Type B pancreatic cell (in vitro differentiated cells): ENCODE measurements around the gene GNG8. TPM values are rescaled to one million over a fixed set of nuclear protein-coding genes. Genes with fewer than 3 reads are reported as not detected.

Source experiments
- DNase-seq: peaks from one replicate; pipeline ENCODE4 v3.0.0; 2021; ENCODE audit warnings: mixed read lengths; ENCODE audit not compliant: unreplicated experiment; ENCODE audit errors: extremely low spot score
- H3K27ac Mint-ChIP-seq: 2 replicates; pipeline ENCODE4 v1.8.0; 2021; ENCODE audit warnings: mild to moderate bottlenecking, mixed read lengths
- H3K27me3 Mint-ChIP-seq: 2 replicates; pipeline ENCODE4 v1.8.0; 2021; ENCODE audit warnings: mixed read lengths
- H3K36me3 Mint-ChIP-seq: 2 replicates; pipeline ENCODE4 v1.8.0; 2021; ENCODE audit warnings: mixed read lengths
- H3K4me1 Mint-ChIP-seq: one replicate; pipeline ENCODE4 v1.8.0; 2021; ENCODE audit warnings: mixed read lengths; ENCODE audit not compliant: unreplicated experiment
- H3K4me3 Mint-ChIP-seq: 2 replicates; pipeline ENCODE4 v1.8.0; 2021; ENCODE audit warnings: mild to moderate bottlenecking, mixed read lengths
- H3K9me3 Mint-ChIP-seq: 2 replicates; pipeline ENCODE4 v1.8.0; 2021; ENCODE audit warnings: mixed read lengths
- total RNA-seq: library from RNA; stranded (reverse); gene quantifications from 2 replicates; pipeline ENCODE4 v1.2.1, GENCODE V29; 2021; ENCODE audit warnings: low replicate concordance
- TF ChIP-seq, protein P1 (sequence below): fragments of 200-600 bp; sonication (generic); conservative IDR thresholded peaks from 2 replicates; pipeline ENCODE4 v1.5.0; 2021; ENCODE audit warnings: antibody characterized with exemption, mild to moderate bottlenecking

GNG8 gene
- total RNA-seq, 1 donor from 2014 or later = 2.4 TPM

DNA sequence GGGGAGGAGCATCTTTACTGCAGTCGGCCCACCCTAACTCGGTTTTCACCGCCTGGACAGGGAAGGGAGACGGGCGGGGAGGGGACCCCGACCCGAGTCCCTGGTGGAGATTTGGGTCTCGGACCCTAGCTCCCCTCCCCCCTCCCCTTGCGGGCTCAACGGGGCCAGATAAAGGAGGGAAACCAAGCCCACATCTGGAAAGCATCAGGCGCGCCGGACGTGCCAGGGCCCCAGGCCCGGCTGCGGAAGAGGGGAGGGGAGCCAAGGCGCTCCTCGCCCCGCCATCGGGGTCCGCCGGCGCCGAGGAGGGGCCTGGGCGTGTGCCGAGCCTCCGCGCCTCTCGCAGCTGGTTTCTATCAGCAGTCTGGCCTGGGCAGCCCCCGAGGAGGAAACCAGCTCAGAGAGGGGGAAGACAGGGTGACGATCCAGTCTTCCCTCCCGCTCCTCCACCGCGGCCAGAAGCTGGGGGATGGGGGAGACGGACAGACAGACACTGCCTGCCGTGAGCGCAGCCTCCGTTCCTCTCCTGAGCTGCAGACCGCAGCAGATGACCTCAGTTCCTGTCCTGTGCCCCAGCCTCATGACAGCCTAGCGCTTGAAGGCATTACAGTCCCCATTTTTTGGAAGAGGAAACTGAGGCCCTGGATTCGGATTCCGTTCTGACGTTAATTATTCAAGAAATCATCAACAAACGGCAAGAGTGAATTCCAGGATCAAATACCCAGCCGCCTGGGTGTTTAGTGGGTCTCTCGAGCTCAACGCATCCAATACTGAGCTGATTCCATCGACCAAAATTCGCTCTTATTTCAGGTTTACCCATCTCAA is 3.6 kb upstream of the GNG8 start:
- peak; percentile 88 for DNase-seq
- H3K4me3 Mint-ChIP-seq = no peak overlapping the region
- TF ChIP-seq, protein P1, sequence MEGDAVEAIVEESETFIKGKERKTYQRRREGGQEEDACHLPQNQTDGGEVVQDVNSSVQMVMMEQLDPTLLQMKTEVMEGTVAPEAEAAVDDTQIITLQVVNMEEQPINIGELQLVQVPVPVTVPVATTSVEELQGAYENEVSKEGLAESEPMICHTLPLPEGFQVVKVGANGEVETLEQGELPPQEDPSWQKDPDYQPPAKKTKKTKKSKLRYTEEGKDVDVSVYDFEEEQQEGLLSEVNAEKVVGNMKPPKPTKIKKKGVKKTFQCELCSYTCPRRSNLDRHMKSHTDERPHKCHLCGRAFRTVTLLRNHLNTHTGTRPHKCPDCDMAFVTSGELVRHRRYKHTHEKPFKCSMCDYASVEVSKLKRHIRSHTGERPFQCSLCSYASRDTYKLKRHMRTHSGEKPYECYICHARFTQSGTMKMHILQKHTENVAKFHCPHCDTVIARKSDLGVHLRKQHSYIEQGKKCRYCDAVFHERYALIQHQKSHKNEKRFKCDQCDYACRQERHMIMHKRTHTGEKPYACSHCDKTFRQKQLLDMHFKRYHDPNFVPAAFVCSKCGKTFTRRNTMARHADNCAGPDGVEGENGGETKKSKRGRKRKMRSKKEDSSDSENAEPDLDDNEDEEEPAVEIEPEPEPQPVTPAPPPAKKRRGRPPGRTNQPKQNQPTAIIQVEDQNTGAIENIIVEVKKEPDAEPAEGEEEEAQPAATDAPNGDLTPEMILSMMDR = no peak
- peaks cover 41% of the 10 kb centered on the region for H3K27me3 Mint-ChIP-seq
- no peaks in the 10 kb centered on the region for H3K9me3 Mint-ChIP-seq
- no peaks in the 10 kb centered on the region for H3K36me3 Mint-ChIP-seq
- no peak overlapping the region for H3K27ac Mint-ChIP-seq
- peaks cover 5% of the 10 kb centered on the region for H3K4me1 Mint-ChIP-seq

GRCh38 chr19:46637224-46637623 is 1.2 kb upstream of the GNG8 start:
- H3K4me1 Mint-ChIP-seq = peaks cover 15% of the 10 kb centered on the region
- no peak for DNase-seq
- peaks cover 41% of the 10 kb centered on the region for H3K27me3 Mint-ChIP-seq
- H3K4me3 Mint-ChIP-seq = no peak overlapping the region
- no peaks in the 10 kb centered on the region for H3K9me3 Mint-ChIP-seq
- no peak overlapping the region for H3K27ac Mint-ChIP-seq
- TF ChIP-seq, protein P1 = no peak
- no peaks in the 10 kb centered on the region for H3K36me3 Mint-ChIP-seq

- peaks cover 22% of the 10 kb centered on the region for H3K4me1 Mint-ChIP-seq
- H3K4me3 Mint-ChIP-seq = peak overlapping the region; percentile 70
- no peak overlapping the region for H3K27ac Mint-ChIP-seq
- no peaks in the 10 kb centered on the region for H3K9me3 Mint-ChIP-seq
- H3K27me3 Mint-ChIP-seq = peaks cover 28% of the 10 kb centered on the region
- no peaks in the 10 kb centered on the region for H3K36me3 Mint-ChIP-seq
- TF ChIP-seq, protein P1 = no peak
- DNase-seq = no peak
Measured at GRCh38 chr19:46634656-46635218, 1.3 kb downstream of the GNG8 start.

- Mint-ChIP-seq H3K36me3 (no peaks in the 10 kb centered on the region), H3K9me3 (no peaks in the 10 kb centered on the region), H3K27me3 (peaks cover 28% of the 10 kb centered on the region), H3K4me1 (peaks cover 22% of the 10 kb centered on the region), H3K27ac (no peak overlapping the region), H3K4me3 (peak overlapping the region; percentile 78)
- TF ChIP-seq, protein P1 = no peak
- peak; percentile 89 for DNase-seq
Measured at GRCh38 chr19:46634045-46634655, 1.9 kb downstream of the GNG8 start.

GRCh38 chr19:46633130-46633529 is 2.9 kb downstream of the GNG8 start:
- Mint-ChIP-seq H3K27ac (no peak overlapping the region), H3K36me3 (no peaks in the 10 kb centered on the region), H3K4me1 (peaks cover 22% of the 10 kb centered on the region), H3K4me3 (peak overlapping the region; percentile 23), H3K27me3 (peaks cover 28% of the 10 kb centered on the region), H3K9me3 (no peaks in the 10 kb centered on the region)
- DNase-seq = no peak
- TF ChIP-seq, protein P1 = no peak
